SK-N-SH (cell line): ENCODE measurements around the gene COX5A. TPM values are rescaled to one million over a fixed set of nuclear protein-coding genes. Genes with fewer than 3 reads are reported as not detected.

Source experiments
- CTCF ChIA-PET: fragments of 300-600, 350-600 bp; formaldehyde crosslinking; extraction: SDS; loops from one replicate; lab custom pipeline; 2021; lab: Yijun Ruan, JAX
- POLR2A ChIA-PET: fragments of 350-600 bp; sonication (Branson Sonifier 250); formaldehyde crosslinking; extraction: SDS; loops from one replicate; lab custom pipeline; 2020; ENCODE audit warnings: antibody characterized with exemption, inconsistent platforms; lab: Yijun Ruan, JAX
- DNase-seq: peaks from one replicate; pipeline ENCODE4 v3.0.0; 2012
- H2AFZ ChIP-seq: fragments of 200-600 bp; sonication (generic); 2 replicates; pipeline ENCODE4 v1.8.1; 2016; ENCODE audit warnings: antibody characterized with exemption, mild to moderate bottlenecking, low read depth
- H3F3A ChIP-seq: fragments of 200-600 bp; sonication (generic); replicated peaks from 2 replicates; pipeline ENCODE3; 2016; ENCODE audit warnings: antibody characterized with exemption, mild to moderate bottlenecking; ENCODE audit not compliant: insufficient read depth
- H3K27ac ChIP-seq, 2 experiments: fragments of 200-500 bp in 1 of 2; fragments of 200-600 bp in 1 of 2; sonication (Bioruptor generic) in 1 of 2; sonication (generic), shearing (Covaris generic) in 1 of 2; 2 replicates each; pipeline versions ENCODE4 v1.5.1 to v1.6.1; 2014 to 2016; ENCODE audit warnings: low read depth in 2 of 2, inconsistent platforms in 1 of 2, low read length in 1 of 2, mild to moderate bottlenecking in 1 of 2, mixed read lengths in 1 of 2
- H3K27me3 ChIP-seq: fragments of 200-600 bp; sonication (generic), shearing (Covaris generic); 2 replicates; pipeline ENCODE4 v1.6.1; 2016; ENCODE audit warnings: mixed run types; ENCODE audit not compliant: insufficient read depth
- H3K36me3 ChIP-seq, 2 experiments: fragments of 200-500 bp in 1 of 2; fragments of 200-600 bp in 1 of 2; sonication (Bioruptor generic) in 1 of 2; sonication (generic) in 1 of 2; replicated peaks in 1 of 2; 2 replicates each; pipeline versions ENCODE3 to v1.5.1; 2014 to 2016; ENCODE audit warnings: low read length in 1 of 2, mild to moderate bottlenecking in 1 of 2; ENCODE audit not compliant: insufficient read depth in 2 of 2, control insufficient read depth in 1 of 2
- H3K4me1 ChIP-seq, 2 experiments: fragments of 200-500 bp in 1 of 2; fragments of 200-600 bp in 1 of 2; sonication (Bioruptor generic) in 1 of 2; sonication (generic), shearing (Covaris generic) in 1 of 2; 2 replicates each; pipeline versions ENCODE4 v1.5.1 to v1.6.1; 2014 to 2016; ENCODE audit warnings: low read depth in 1 of 2, low read length in 1 of 2, mixed run types in 1 of 2; ENCODE audit not compliant: insufficient read depth in 2 of 2, control insufficient read depth in 1 of 2
- H3K4me2 ChIP-seq: fragments of 200-600 bp; sonication (generic), shearing (Covaris generic); 2 replicates; pipeline ENCODE4 v1.6.1; 2017; ENCODE audit warnings: mixed run types
- H3K4me3 ChIP-seq, 2 experiments: fragments of 200-500 bp in 1 of 2; fragments of 200-600 bp in 1 of 2; sonication (Bioruptor generic) in 1 of 2; sonication (generic), shearing (Covaris generic) in 1 of 2; 2 replicates each; pipeline versions ENCODE4 v1.5.1 to v1.8.1; 2014 to 2016; ENCODE audit warnings: low read depth in 2 of 2, inconsistent platforms in 1 of 2, low read length in 1 of 2, mild to moderate bottlenecking in 1 of 2, mixed read lengths in 1 of 2, moderate library complexity in 1 of 2
- H3K79me2 ChIP-seq: fragments of 200-600 bp; sonication (generic); 2 replicates; pipeline ENCODE4 v1.8.1; 2017; ENCODE audit warnings: mild to moderate bottlenecking; ENCODE audit not compliant: insufficient read depth
- H3K9ac ChIP-seq: fragments of 200-600 bp; sonication (generic); 2 replicates; pipeline ENCODE4 v1.6.1; 2017; ENCODE audit warnings: mixed run types
- H3K9me2 ChIP-seq: fragments of 200-600 bp; sonication (generic); 2 replicates; pipeline ENCODE4 v1.6.1; 2017; ENCODE audit warnings: mixed run types
- H3K9me3 ChIP-seq: fragments of 200-600 bp; sonication (generic); 2 replicates; pipeline ENCODE4 v1.6.1; 2017; ENCODE audit warnings: mixed run types, mild to moderate bottlenecking, moderate library complexity
- H4K20me1 ChIP-seq: fragments of 200-600 bp; sonication (generic); 2 replicates; pipeline ENCODE4 v1.6.1; 2017; ENCODE audit warnings: mild to moderate bottlenecking, mixed run types; ENCODE audit not compliant: insufficient read depth
- CHD2 ChIP-seq: fragments of 150-350 bp; IDR thresholded peaks from 2 replicates; pipeline ENCODE4 v1.6.1; 2018; ENCODE audit warnings: low read length; ENCODE audit not compliant: partially characterized antibody
- EP300 ChIP-seq, 2 experiments: IDR thresholded peaks; 2 replicates each; pipeline versions ENCODE4 v1.4.0 to v1.6.1; 2012; ENCODE audit warnings: borderline replicate concordance in 1 of 2, low read depth in 1 of 2, low read length in 1 of 2
- EZH2phosphoT487 ChIP-seq: fragments of 200-600 bp; sonication (generic); IDR thresholded peaks from 2 replicates; pipeline ENCODE4 v1.6.1; 2017; ENCODE audit warnings: low read depth, mixed run types, mild to moderate bottlenecking, antibody characterized with exemption, moderate library complexity, borderline replicate concordance
- FOSL2 ChIP-seq: IDR thresholded peaks from 2 replicates; pipeline ENCODE4 v1.4.0; 2012; ENCODE audit warnings: low read depth, mild to moderate bottlenecking, moderate library complexity, borderline replicate concordance
- FOXJ3 ChIP-seq: sonication (generic); formaldehyde crosslinking; IDR thresholded peaks from 2 replicates; pipeline ENCODE4 v1.5.1; 2020; ENCODE audit warnings: mild to moderate bottlenecking, missing genetic modification reagents
- FOXM1 ChIP-seq: IDR thresholded peaks from 2 replicates; pipeline ENCODE4 v1.4.0; 2012; ENCODE audit warnings: low read depth, mild to moderate bottlenecking
- IRF3 ChIP-seq: fragments of 150-350 bp; IDR thresholded peaks from 2 replicates; pipeline ENCODE4 v1.6.1; 2016; ENCODE audit warnings: mild to moderate bottlenecking, low read depth, low read length
- MAX ChIP-seq: IDR thresholded peaks from 2 replicates; pipeline ENCODE4 v1.4.0; 2012; ENCODE audit warnings: low read depth
- RAD21 ChIP-seq: IDR thresholded peaks from 2 replicates; pipeline ENCODE4 v1.6.1; 2012; ENCODE audit warnings: mild to moderate bottlenecking, low read length
- RCOR1 ChIP-seq: fragments of 150-350 bp; IDR thresholded peaks from 2 replicates; pipeline ENCODE4 v1.6.1; 2017; ENCODE audit warnings: antibody characterized with exemption, low read length
- REST ChIP-seq: IDR thresholded peaks from 2 replicates; pipeline ENCODE4 v1.6.1; 2012; ENCODE audit warnings: mild to moderate bottlenecking, low read depth, low read length, moderate library complexity
- RFX5 ChIP-seq: IDR thresholded peaks from 2 replicates; pipeline ENCODE4 v1.6.1; 2012; ENCODE audit warnings: mild to moderate bottlenecking, improper control_type of control experiment, low read length
- SIN3A ChIP-seq: IDR thresholded peaks from 2 replicates; pipeline ENCODE4 v1.6.1; 2012; ENCODE audit warnings: low read depth, mild to moderate bottlenecking, low read length, moderate library complexity, borderline replicate concordance
- TAF1 ChIP-seq: IDR thresholded peaks from 2 replicates; pipeline ENCODE4 v1.6.1; 2012; ENCODE audit warnings: low read depth, mild to moderate bottlenecking, low read length, moderate library complexity, borderline replicate concordance
- TEAD4 ChIP-seq: IDR thresholded peaks from 2 replicates; pipeline ENCODE4 v1.4.0; 2012; ENCODE audit warnings: mild to moderate bottlenecking, borderline replicate concordance; ENCODE audit not compliant: insufficient read depth
- USF1 ChIP-seq: IDR thresholded peaks from 2 replicates; pipeline ENCODE4 v1.4.0; 2012; ENCODE audit warnings: low read depth, borderline replicate concordance
- YY1 ChIP-seq: IDR thresholded peaks from 2 replicates; pipeline ENCODE4 v1.4.0; 2012; ENCODE audit warnings: low read depth, mild to moderate bottlenecking
- ZBTB33 ChIP-seq: IDR thresholded peaks from 2 replicates; pipeline ENCODE4 v1.4.0; 2012; ENCODE audit warnings: low read depth, borderline replicate concordance
- WGBS: methylation state at CpG from one replicate; pipeline ENCODE4 v1.1.6; 2017; ENCODE audit warnings: low lambda C conversion rate; 5-methylcytosine and 5-hydroxymethylcytosine counted together
- polyA plus RNA-seq, 3 experiments: library from polyadenylated mRNA; depleted of rRNA; stranded (reverse); fragments of >200 nt; gene quantifications; 2 replicates each; pipeline ENCODE4 v1.2.3, GENCODE V29; 2012

The COX5A gene
- polyA plus RNA-seq, 1 of the 3 experiments (the other 2 are of a cell fraction), result 158 TPM

GRCh38 chr15:74961616-74962015 is 23.7 kb upstream of the COX5A start:
- no peak overlapping the region for H3K9ac ChIP-seq
- no peaks in the 10 kb centered on the region for H3K36me3 ChIP-seq
- H3F3A ChIP-seq, result peaks cover 5% of the 10 kb centered on the region
- no peaks in the 10 kb centered on the region; the same call in 1 of the 2 replicates for H3K27me3 ChIP-seq
- ChIA-PET CTCF (interaction anchor here (0.6 kb wide), 1 partner anchor 190 kb away, joined by 3 read pairs; no protein-coding TSS in a partner anchor), POLR2A (interaction anchor here (1.7 kb wide), 1 partner anchor 34 kb away, joined by 5 read pairs; the partner anchor contains the start of gene SCAMP5)
- H3K9me2 ChIP-seq, result no peaks in the 10 kb centered on the region
- no peak overlapping the region for H3K27ac ChIP-seq
- no peak overlapping the region for H2AFZ ChIP-seq
- no peak for DNase-seq
- H4K20me1 ChIP-seq, result no peaks in the 10 kb centered on the region
- no peak overlapping the region for H3K4me3 ChIP-seq
- no peaks in the 10 kb centered on the region for H3K79me2 ChIP-seq
- TF ChIP-seq CHD2 (no peak), EP300 (IDR thresholded peaks at IDR 0.05; ENCODE audit: borderline replicate concordance in 1 of 2, low read depth in 1 of 2, low read length in 1 of 2) (no peak), RAD21 (no peak), TAF1 (no peak), ZBTB33 (no peak)
- 86% methylated on average over 5 of the region's 5 CpGs for WGBS
- H3K4me2 ChIP-seq, result no peak overlapping the region
- peaks cover 7 to 26% of the 10 kb centered on the region in 2 experiments; a peak in 2 of 4 replicates for H3K4me1 ChIP-seq
- H3K9me3 ChIP-seq, result no peaks in the 10 kb centered on the region

GRCh38 chr15:74960995-74961588 is 23.2 kb upstream of the COX5A start:
- Histone ChIP-seq H4K20me1 (no peaks in the 10 kb centered on the region), H3K9me3 (no peaks in the 10 kb centered on the region), H3K4me1 (peaks cover 7 to 28% of the 10 kb centered on the region in 2 experiments; a peak in 2 of 4 replicates), H3K36me3 (no peaks in the 10 kb centered on the region), H3K79me2 (no peaks in the 10 kb centered on the region), H3K4me2 (no peak overlapping the region), H2AFZ (no peak overlapping the region), H3K27ac (no peak overlapping the region), H3K27me3 (no peaks in the 10 kb centered on the region; the same call in 1 of the 2 replicates), H3K9me2 (no peaks in the 10 kb centered on the region), H3K4me3 (no peak overlapping the region), H3K9ac (no peak overlapping the region), H3F3A (peaks cover 5% of the 10 kb centered on the region)
- 76% methylated on average over 3 of the region's 3 CpGs for WGBS
- DNase-seq, result no peak
- ChIA-PET CTCF (no interaction called here), POLR2A (interaction anchor here (1.7 kb wide), 1 partner anchor 34 kb away, joined by 5 read pairs; the partner anchor contains the start of gene SCAMP5)
- TF ChIP-seq TEAD4 (no peak), FOXJ3 (CRISPR knock-in tag) (no peak), MAX (no peak), FOSL2 (no peak), RCOR1 (no peak), TAF1 (no peak), SIN3A (no peak), EZH2phosphoT487 (no peak), YY1 (no peak), IRF3 (no peak), FOXM1 (no peak), USF1 (no peak), RFX5 (no peak), REST (no peak)
